Kidney tubule cell (primary cell): ENCODE results near the gene SCAF11.
"Not testable (repeated sequence)": the region's sequence is repeated elsewhere in the genome, so short reads cannot be mapped to it uniquely, and the experiment has no call there.

Experiments used
- DNase-seq: peaks from one replicate; pipeline ENCODE4 v3.0.0-alpha.2; 2018; ENCODE audit warnings: low spot score

The SCAF11 gene, protein sequence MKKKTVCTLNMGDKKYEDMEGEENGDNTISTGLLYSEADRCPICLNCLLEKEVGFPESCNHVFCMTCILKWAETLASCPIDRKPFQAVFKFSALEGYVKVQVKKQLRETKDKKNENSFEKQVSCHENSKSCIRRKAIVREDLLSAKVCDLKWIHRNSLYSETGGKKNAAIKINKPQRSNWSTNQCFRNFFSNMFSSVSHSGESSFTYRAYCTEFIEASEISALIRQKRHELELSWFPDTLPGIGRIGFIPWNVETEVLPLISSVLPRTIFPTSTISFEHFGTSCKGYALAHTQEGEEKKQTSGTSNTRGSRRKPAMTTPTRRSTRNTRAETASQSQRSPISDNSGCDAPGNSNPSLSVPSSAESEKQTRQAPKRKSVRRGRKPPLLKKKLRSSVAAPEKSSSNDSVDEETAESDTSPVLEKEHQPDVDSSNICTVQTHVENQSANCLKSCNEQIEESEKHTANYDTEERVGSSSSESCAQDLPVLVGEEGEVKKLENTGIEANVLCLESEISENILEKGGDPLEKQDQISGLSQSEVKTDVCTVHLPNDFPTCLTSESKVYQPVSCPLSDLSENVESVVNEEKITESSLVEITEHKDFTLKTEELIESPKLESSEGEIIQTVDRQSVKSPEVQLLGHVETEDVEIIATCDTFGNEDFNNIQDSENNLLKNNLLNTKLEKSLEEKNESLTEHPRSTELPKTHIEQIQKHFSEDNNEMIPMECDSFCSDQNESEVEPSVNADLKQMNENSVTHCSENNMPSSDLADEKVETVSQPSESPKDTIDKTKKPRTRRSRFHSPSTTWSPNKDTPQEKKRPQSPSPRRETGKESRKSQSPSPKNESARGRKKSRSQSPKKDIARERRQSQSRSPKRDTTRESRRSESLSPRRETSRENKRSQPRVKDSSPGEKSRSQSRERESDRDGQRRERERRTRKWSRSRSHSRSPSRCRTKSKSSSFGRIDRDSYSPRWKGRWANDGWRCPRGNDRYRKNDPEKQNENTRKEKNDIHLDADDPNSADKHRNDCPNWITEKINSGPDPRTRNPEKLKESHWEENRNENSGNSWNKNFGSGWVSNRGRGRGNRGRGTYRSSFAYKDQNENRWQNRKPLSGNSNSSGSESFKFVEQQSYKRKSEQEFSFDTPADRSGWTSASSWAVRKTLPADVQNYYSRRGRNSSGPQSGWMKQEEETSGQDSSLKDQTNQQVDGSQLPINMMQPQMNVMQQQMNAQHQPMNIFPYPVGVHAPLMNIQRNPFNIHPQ (N-terminal part only)

DNA sequence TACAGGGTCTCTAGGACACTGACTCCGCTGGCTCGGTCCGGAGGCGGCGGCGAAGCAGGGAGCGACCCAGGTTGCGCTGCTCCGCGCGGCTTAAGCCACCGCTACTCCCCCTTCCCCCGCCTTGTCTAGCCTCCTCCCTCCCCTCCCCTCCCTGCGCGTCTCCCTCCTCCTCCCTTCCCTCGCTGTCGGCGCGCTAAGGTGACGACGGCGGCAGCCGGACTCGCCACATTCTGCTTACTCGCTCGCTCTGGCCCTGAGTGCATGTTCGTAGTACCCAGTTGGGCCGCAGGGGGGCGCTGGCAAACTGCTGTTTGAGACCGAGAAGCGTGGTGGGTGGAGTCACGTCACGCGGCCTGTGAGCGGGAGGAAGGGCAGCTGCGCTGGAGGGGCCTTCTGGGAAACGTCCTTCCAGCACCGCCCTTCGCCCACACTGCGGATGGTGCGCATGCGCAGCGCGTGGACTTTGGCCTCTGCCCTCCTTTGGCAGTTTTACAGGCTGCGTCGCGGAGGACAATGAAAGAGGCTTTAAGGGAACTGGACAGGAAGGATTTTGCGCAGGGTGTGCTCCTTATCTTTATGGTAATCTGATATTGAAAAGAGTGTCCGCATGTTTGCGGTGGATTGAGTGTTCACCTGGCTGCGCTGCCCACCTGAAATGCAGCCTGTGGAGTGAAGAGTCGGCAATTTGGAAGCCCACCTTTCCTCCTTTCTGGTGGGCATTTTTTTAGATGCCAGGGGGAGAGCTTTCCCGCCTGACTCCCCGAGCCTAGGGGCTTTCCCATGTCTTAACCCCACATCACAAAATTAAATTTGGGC, at the start of gene SCAF11:
Gene SCAF11, minus strand, starts transcription at position 107 of the 816 bp plus-strand sequence. CDS start 26,407 bp downstream, outside the sequence.
- DNase-seq: peak; percentile 100

DNA sequence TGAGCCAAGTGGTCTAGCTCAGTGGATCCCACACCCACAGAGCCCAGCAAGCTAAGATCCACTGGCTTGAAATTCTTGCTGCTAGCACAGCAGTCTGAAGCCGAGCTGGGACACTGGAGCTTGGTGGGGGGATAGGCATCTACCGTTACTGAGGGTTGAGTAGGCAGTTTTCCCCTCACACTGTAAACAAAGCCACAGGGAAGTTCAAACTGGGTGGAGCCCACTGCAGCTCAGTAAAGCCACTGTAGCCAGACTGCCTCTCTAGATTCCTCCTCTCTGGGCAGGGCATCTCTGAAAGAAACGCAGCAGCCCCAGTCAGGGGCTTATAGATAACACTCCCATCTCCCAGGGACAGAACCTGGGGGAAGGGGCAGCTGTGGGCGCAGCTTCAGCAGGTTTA, 46.7 kb upstream of the SCAF11 start:
- DNase-seq: not testable (repeated sequence)

DNA sequence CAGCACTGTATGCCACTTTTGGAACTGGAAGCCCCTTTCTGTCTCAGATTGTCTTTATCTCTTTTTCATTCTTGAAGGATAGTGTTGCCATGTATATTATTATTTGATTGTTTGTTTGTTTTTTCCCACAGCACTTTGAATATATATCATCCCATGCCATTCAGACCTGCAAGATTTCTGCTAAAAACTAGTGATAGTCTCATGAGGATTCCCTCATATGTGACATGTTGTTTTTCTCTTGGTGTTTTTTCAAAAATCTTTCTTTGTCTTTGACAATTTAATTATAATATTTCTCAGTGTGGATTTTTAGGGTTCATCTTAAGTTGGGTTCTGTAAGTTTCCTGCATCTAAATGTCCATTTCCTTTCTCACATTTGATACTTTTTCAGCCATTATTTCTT, 36.8 kb upstream of the SCAF11 start:
- no peak for DNase-seq

DNA sequence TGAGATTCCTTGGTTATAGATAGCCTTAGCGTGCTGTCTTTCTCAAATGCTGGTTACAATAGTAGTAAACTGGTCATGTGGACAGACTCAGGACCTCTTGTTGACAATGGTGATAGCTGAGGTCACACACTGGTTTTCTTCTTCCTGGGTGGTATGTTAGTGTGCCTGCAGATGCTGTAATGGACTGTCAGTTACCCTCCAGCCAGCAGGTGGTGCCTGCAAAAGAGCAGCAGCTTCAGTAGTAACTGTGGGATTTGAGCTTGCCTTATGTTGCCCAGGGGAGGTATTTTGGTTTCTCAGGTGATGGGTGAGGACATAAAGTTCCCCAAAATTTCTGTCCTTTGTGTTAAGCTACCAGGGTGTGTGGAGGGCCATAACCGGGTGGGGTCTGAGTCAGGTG, 33.7 kb upstream of the SCAF11 start:
- DNase-seq: no peak

DNA sequence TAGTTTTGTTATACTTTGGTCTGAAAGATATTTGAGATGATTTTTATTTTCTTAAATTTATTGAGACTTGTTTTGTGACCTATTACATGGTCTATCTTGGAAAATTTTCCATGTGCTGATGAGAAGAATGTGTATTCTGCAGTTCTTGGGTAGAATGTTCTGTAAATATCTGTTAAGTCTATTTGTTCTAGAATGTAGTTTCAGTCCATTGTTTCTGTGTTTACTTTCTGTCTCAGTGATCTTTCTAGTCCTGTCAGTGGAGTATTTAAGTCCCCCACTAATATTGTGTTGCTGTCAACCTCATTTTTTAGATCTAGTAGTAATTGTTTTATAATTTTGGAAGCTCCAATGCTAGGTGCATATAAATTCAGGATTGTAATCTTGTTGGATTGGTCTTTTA, 30.4 kb upstream of the SCAF11 start:
- DNase-seq: no peak

DNA sequence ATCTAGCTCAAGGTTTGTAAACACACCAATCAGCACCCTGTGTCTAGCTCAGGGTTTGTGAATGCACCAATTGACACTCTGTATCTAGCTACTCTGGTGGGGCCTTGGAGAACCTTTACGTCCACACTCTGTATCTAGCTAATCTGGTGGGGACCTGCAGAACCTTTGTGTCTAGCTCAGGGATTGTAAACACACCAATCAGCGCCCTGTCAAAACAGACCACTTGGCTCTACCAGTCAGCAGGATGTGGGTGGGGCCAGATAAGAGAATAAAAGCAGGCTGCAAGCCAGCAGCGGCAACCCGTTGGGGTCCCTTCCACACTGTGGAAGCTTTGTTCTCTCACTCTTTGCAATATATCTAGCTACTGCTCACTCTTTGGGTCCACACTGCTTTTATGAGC, 28.3 kb upstream of the SCAF11 start:
- DNase-seq: not testable (repeated sequence)

DNA sequence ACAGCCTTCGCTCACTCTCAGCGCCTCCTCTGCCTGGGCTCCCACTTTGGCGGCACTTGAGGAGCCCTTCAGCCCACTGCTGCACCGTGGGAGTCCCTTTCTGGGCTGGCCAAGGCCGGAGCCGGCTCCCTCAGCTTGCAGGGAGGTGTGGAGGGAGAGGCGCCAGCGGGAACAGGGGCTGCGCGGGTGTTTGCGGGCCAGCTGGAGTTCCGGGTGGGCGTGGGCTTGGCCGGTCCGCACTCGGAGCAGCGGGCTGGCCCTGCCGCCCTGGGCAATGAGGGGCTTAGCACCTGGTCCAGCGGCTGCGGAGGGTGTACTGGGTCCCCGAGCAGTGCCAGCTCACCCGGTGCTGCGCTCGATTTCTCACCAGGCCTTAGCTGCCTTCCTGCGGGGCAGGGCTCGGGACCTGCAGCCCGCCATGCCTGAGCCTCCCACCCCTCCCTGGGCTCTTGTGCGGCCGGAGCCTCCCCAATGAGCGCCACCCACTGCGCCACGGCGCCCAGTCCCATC, 27.5 kb upstream of the SCAF11 start:
- not testable (repeated sequence) for DNase-seq

DNA sequence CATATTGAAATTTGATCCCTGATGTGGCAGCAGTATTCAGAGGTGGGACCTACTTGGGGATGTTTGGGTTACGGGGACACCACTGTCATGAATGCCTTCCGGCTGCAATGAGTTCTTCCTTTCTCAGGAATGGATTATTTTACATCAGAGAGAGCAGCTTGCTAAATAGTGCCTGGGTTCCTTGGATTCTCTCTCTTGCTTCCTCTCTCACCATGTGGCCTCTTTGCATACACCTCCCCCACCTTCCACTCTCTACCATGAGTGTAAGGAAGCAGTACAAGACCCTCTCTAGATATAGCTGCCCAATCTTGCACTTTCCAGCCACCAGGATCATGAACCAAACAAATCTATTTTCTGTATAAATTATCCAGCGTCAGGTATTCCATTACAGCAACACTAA, 15.4 kb upstream of the SCAF11 start:
- DNase-seq: no peak

DNA sequence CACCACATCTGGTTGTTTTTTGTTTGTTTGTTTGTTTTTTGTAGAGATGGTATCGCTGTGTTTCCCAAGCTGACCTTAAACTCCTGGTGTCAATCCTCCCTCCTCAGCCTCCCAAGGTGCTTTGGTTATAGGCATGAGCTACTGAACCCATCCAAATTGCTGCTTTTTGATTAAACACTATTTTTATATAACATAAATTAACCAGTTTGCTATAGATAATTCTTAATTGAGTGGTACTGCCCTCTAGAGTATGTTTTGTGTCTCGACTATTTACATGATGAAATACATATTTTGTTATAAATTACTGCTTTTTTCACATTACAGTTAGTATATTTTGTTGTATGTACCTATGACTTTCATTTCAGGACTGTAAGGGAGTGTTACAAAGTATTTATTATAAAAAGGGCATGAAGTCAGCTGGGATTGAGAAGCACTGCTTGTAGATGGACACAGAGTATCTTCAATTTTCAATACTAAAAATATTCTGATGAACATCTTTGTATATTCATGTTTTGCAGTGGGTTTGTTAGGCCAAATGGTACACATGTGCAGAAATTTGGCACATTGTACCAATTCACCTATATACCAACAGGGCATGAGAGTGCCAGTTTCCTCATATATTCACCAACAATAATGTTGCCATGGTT, 14.9 kb upstream of the SCAF11 start:
- DNase-seq: no peak

DNA sequence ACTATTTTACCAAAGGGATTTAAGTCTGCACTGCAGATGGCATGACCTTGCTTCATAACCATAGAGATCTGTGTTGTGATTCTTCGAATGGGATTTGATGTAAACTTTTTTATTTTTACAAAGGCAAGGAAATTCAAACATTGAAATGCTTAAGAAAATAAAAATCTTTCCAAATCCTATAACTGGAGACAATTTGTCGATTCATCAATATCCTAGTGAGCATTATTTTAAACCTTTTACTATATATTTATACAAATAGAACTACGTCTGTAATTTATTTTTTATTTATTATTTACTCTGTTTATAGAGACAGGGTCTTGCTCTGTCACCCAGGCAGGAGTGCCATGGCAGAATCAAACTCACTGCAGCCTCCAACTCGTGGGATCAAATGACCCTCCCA, 14.3 kb upstream of the SCAF11 start:
- no peak for DNase-seq

DNA sequence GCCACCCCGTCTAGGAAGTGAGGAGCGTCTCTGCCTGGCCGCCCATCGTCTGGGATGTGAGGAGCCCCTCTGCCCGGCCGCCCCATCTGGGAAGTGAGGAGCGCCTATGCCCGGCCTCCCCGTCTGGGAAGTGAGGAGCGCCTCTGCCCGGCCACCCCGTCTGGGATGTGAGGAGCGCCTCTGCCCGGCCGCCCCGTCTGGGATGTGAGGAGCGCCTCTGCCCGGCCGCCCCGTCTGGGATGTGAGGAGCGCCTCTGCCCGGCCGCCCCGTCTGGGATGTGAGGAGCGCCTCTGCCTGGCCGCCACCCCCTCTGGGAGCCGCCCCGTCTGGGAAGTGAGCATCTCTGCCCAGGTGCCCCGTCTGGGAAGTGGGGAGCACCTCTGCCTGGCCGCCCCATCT, 9.7 kb upstream of the SCAF11 start:
- DNase-seq: not testable (repeated sequence)

DNA sequence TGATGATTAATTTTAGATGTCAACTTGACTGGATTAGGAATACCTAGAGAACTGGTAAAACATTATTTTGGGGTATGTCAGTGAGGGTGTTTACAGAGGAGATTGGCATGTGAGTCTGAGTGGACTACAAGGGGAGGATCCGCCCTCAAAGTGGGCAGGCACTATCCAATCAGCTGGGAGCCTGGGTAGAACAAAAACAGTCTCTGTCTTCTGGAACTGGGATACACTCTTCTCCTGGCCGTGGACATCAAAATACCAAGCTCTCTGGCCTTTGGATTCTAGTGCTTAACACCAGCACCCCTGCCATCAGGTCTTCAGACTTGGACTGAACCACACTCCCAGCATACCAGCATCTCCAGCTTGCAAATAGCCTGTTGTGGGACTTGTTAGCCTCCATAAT, 4.4 kb upstream of the SCAF11 start:
- no peak for DNase-seq

DNA sequence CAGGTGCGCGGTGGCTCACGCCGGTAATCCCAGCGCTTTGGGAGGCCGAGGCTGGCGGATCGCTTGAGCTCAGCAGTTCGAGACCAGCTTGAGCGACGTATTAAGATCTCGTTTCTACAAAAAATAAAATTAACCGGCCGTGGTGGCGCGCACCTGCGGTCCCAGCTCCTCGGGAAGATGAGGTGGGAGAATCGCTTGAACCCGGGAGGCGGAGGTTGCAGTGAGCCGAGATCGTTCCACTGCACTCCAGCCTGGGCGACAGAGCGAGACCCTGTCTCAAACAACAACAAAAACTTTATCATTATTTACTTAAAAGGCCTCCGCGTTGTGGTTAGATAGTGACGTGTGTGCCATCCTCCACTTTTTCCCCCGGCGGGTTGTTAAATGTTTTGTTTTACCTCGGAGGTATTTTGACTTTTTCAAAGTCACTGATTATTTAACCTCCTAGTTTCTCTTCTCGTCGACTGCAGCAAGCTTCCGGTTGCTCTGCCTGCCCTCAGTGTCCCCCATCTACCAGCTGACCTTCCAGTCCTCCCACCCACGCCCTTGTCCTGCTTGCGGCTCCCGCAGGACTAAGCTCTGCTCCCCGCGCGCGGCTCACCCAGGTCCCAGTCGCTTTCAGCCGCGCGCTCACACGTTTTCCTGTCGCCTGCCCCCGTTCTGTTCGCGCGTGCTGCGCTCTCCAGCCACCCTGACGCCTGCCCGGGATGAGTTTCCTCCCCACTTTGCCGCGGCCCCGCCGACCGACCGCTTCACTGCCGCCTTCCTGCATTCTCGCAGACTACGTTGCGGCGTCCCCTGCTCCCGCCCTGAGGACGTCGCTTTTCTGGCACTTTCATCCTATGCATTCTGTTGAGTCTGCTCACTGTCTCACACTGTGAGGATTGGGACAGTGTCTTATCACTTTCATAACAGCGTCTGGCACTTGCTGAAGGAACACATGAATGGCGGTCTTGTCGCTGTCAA, 1.2 kb upstream of the SCAF11 start:
- peak; percentile 78 for DNase-seq

DNA sequence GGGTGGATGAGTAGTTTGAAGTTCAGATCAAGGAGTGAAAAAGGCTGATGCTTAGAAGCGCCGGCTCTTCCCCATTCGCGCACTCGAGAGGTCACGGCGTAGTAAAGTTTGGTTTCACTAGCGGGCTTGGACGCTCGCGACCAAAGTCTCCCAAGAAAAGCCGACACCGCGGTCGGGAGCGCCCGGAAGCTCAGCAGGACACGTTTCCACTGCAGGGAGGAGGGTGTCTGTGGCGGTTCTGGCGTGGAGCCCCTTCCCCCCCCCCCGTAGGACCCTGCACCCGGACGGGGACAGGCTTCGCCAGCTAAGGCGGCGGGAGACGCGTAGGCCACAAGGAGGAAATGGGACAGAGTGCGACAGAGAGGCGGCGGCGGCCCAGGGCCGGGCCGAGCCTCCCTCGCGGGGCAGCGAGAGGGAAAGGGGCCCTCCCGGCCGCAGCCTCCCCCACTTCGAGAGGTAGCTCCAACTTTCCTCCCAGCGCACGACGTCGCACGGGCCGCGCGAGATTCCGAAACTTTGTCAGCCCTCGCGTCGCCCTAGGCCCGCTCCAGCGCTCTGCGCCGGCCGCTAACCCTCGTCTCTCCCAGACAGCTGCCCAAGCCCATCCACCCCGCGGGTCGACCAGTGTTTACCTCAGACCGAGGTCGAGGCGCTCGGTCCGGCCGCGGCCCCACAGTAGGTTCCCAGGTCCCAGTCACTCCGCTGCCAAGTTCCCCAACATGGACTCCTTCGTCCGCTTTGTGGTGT, 480 bp downstream of the SCAF11 start:
- peak; percentile 71 for DNase-seq

DNA sequence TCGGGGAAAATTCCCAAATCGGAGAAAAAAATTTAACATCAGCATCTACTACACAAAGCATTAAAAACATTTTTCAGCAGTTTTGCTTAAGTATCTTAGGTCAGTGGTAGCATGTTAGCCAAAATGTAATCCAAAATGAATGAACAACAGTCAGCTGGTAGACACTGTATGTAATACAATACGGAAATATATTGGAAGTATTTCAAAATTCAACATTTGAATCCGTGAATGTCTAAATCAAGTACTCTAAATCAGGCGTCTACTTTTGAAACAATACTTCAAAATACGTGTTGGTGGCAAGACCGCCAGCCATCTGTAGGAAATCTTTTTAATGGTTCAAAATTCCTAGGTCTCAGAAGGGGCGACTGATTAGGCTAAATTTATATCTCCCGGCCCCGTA, 1.1 kb downstream of the SCAF11 start:
- no peak for DNase-seq

DNA sequence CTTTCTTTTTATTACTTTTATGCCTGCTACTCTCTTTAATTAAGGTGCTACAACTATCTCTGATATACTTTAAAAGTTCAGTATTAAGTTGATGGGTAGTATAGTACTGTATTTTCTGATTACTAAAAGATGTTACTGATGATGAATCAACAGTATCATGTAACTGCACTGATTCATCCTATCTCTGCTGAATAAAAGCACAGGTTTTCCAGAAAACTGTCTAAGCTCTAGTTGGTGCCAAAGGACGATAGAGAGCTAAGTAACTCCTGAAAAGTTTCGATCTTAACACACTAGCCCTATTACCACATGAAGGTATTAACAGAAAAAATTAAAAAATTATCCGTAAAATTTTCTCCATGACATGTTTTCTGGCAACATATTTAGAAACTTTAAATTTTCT, 2.1 kb downstream of the SCAF11 start:
- peak; percentile 49 for DNase-seq

DNA sequence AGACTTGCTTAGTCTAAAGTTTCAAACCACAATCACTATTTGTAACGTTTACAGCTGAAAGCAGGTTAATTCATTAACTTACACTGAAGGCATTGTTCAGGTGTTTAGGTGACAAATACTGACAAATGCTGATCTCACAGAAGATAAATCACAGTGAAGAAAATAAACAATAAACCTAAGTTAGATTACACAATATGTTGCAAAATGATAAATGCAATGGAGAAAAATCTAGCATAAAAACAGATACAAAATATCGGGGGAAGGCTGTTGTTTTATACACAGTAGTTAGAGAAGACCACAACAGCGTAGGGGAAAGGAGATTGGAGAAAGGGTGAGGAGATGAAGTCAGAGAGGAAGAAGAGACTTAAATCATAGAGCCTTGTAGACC, 3.0 kb downstream of the SCAF11 start:
- peak; percentile 22 for DNase-seq

DNA sequence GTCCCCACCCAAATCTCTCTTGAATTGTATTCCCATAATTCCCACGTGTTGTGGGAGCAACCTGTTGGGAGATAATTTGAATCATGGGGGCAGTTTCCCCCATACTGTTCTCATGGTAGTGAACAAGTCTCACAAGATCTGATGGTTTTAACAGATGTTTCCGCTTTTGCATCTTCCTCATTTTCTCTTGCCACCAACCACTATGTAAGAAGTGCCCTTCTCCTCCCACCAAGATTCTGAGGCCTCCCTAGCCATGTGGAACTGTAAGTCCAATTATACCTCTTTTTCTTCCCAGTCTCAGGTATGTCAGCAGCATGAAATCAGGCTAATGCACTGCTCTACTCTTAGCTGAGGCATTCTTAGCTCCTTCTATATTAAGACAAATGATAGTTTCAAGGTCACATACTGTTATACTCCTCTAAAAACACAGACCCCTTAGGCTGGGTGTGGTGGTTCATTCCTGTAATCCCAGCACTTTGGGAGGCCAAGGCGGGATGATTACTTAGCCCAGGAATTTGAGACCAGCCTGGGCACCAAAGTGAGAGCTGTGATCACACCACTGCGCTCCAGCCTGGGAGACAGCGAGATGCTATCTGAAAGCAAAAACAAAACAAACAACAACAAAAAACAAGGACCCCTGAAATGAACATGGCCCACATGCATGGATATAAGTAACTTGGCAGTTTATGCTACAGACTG, 3.6 kb downstream of the SCAF11 start:
- peak; percentile 46 for DNase-seq
